ENCODE measurements around the gene DHRS2. TPM values are rescaled to one million over a fixed set of nuclear protein-coding genes. Genes with fewer than 3 reads are reported as not detected.

Gene DHRS2
- total RNA-seq, 1 donor from 2014 or later: 0.41 TPM

DNA sequence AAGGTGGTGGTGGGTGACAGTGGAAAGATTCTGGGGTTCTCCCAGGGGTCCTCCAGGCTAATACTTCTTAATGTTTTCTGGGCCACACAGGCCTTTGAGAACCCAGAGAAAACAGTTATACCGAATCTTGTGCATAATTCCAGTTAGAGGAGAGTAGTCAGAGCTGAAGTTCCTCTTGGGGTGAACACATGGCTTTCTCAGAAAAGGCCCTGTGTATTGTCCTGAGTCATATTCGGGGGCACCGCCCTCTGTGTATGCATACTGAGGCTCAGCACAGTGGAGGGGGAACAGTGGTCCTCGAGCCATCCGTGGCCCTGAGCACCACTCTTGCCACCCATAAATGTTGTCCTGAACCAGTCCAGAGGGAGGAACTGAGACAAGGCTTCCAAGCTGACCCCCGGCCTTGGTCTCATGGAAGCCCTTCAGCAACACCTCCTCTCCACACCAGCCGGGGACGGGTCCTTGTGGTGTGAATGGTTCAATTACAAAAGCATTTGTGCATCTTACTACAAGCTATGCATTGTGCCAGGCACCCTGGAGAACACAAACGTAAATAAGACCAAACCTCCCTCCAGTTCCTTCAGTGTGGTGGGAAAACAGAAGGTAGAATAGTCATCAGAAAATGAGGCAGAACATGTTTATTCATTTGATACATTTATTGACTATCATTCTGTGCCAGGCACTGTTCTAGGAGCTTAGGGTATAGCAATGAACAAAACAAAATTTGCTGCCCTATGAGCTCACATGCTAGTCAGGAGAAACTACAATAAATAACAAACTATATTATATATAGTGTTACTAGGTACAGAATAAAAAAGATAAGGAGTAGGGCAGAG is 9.9 kb downstream of the DHRS2 start:
- FAIRE-seq (no peak), DNase-seq (ENCODE audit: low spot score in 2 of 2) (no peak)

DNA sequence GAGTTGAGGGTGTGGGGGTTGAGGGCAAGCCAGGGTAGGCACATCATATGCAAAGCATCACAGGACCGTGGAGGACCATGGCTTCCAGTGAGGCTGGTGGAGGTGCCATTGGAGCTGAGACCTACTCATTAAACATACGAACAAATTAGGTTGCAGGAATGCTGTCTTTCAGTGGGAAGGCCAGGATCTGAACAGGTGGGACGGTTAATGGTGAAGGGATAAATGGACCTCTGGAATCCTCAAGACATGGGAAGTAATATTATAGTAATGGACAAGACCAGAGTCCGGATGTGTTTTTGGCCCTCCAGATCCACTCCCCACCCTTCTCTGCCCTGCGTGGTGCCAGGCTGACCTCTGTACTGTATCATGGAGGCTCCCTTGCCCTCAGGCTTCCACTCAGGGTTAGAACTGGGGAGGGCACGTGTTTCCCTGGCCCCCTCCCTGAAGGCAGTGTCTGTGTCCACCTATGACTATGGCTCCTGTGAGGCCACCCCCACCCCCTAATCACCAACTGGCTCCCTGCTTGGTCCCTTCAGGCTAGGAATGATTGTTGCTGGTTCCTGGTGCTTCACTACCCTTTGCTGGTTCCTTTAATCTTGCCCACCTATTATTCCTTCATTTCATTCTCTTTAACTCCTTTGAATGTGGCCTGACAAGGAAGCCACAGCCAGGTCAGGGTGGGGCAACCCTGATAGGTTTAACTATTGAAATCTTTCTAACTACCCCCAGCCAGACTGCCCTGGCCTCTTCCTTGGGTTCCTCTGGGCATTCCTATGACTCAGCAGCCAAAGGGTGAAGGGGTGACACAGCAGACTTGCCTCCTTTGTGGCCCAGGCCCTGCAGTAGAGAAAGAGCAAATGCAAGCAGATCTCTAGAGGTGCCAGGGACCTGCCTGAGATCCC is 10.7 kb downstream of the DHRS2 start:
- FAIRE-seq: no peak
- DNase-seq (ENCODE audit: low spot score in 2 of 2): no peak

DNA sequence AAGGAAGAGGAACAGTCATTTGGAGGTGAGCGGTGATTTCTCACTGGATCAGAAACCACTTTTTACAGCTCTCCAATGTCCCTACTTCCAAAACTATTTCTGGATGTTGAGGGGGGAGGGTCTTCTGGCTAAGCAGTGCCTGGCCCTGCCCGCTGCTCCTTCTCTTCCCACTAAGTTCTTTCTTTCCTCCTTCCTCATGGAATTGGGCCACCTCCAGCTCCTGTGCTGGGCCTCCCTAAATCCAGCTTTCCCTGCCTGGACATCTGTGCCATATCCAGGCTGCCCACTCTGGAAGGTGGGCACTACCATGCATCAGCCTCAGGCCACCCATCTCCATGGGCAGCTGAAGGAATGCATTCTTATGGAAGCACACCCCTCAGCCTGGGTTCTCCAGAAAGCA is 11.5 kb downstream of the DHRS2 start:
- no peak for FAIRE-seq
- DNase-seq (ENCODE audit: low spot score in 2 of 2): no peak

DNA sequence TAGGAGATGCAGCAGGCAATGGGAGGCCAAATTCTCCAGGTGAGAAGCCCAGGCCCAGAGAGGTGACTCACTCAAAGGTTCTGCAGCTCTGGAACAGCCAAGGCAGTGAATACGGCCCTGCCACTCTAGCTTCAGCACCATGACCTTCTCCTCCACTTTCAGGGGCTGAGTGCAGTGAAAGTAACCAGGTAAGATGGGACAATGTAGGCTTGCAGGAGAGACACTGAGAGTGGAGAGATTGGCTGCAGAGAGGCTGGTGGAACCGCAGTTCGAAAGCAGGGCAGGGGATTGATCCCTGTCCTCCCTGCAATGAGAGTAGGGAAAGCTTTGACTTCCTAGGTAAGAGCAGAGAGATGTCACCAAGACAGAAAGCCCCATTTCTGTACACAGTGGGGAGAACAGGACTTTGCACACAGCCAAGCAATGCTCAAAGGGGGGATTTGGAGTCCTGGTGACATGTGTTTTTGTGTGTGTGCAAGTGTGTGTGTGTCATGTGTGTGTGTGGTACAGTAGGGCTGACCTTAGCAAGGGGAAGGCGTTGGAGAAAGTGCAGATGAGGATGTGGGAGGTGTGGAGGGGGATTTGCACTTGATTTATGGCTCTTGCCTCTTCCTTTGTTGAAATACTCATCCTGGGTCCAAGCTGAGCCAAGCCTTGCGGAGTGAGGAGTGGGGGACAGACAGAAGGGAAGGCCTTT is 12.7 kb downstream of the DHRS2 start:
- FAIRE-seq (no peak), DNase-seq (ENCODE audit: low spot score in 2 of 2) (no peak)

DNA sequence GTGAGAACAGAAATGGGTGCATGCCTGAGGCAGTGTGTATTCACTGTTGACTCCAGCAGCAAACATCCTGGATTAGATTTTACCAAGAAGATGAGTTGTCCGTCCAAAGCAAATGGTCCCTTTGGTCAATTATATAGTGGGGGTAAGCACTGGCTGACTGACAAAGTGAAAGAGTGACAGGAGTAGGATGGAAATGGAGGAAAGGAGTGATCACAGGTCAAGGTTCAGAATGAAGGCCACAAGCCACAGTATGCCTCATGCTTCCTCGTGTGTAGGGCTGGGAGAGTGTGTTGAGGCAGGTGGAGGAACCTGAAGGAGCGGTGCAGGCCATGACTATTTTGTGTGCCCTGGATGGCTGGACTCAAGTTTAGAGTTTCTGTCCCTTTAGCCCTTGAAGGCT is 14.3 kb downstream of the DHRS2 start:
- DNase-seq (ENCODE audit: low spot score in 2 of 2) (no peak), FAIRE-seq (no peak)

DNA sequence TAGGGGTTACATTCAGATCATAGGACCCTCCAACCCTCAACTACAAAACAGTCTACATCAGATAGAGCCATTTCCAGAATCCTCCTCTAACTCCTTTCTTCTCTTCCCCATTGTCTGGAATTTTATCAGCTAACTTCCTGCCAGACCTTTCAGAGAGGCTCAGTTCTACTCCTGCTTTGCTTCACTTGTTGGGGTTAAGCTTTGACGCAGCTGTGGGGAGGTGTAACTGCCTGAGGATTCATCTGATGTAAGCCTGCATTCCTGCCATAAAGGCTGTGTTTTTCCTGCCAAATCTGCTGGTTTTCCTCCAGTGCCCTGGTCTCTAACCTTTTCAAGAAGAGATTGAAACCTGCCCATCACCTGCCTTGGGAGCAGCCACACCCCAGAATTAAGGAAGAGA is 16.9 kb downstream of the DHRS2 start:
- FAIRE-seq (no peak), DNase-seq (ENCODE audit: low spot score in 2 of 2) (no peak)

DNA sequence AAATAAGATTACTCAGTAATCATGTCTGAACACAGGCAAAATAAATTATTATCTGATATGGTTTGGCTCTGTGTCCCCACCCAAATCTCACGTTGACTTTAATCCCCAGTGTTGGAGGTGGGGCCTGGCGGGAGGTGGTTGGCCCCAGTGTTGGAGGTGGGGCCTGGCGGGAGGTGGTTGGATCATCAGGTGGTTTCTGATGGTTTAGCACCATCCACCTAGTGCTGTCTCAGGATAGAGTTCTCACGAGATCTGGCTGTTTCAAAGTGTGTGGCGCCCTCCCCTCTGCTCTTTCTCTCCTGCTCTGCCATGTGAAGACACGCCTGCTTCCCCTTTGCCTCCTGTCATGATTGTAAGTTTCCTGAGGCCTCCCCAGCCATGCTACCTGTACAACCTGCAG is 18.1 kb downstream of the DHRS2 start:
- FAIRE-seq: no peak
- DNase-seq (ENCODE audit: low spot score in 2 of 2): no peak

DNA sequence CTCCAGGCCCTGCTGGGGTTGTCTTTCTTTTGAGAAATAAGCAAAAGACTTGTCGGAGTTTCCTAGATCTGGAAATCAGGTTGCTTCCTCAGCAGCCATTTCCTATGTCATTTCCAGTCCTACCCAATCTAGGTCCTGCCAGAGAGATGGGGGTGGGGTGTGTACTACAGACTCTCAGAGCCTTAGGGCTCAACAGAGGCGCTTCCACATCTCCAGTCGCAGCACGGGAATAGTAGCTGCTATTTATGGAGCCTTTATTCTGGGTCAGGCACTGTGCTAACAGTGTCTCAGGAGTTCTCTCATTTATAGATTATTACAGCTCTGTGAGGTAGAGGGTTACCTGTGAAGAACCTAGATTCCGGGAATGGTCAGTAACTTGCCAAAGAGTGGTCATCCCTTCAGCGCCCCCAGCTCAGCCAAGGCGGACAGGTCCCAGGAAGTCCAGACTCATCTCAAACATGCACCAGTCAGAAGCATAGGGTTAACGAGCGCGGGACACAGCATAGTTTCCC is 21.9 kb downstream of the DHRS2 start:
- FAIRE-seq: no peak
- DNase-seq (ENCODE audit: low spot score in 2 of 2): no peak

DNA sequence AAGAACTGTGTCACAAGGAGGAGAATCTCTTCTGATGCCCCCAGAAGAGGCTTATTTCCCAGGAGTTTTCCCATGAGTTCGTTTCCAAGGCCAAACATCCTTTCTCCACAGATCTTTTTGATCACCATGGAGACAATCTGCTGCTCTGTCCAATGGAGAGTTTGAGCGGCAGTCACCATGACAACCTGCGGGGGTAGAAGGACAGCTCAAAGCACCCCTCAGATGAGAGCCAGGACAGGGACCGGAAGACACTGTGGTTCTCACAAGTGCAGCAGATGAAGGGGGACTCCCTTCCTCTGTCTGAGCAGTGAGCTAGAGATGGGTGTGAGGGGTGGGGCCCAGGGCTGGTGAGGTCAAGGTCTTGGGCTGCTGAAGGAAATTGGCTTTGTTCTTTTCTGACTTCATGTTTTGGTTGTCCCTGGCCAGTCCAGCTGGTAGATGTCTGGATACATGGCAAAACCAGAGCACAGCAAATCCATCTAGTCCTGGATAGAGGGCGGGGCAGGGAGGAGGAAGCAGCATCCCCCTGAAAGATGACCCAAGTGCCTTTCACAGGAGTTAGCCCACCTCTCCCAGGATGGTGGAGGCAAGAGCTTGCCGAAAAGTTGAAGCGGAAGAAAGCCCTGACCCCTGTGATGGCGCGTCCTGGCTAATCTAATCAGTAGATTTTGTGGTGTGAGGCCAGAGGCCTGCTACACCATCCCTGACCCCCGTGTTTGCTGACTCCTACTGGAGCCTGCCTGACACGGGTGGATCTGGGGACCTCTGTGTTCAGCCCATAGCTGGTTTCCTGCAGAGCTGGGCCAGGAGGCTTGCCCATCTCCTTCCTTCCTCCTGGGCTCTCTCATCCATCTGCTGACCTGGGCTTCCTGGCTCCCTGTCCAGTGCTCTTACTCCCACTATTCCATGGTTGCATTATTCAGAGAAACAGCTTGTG is 24.4 kb downstream of the DHRS2 start:
- no peak for FAIRE-seq
- DNase-seq (ENCODE audit: low spot score in 2 of 2): no peak

DNA sequence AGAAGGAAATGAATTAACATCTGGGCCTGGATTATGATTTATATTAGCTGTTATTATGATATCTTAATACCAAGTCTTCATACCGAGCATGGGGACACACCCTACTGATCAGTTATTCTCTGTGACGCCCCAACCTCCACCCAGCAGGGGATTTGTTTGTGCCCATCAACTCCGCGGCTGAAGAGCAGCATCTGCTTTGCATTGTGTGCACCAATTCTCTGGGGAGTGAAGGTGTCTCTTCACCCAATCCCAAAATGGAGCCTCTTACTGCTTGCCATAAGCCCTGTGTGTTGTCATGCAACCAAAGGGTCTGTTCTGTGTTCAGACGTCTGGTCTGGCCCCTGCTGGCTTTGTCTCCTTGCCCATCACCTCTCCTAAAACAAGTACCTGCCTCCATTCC is 25.4 kb downstream of the DHRS2 start:
- no peak for FAIRE-seq

DNA sequence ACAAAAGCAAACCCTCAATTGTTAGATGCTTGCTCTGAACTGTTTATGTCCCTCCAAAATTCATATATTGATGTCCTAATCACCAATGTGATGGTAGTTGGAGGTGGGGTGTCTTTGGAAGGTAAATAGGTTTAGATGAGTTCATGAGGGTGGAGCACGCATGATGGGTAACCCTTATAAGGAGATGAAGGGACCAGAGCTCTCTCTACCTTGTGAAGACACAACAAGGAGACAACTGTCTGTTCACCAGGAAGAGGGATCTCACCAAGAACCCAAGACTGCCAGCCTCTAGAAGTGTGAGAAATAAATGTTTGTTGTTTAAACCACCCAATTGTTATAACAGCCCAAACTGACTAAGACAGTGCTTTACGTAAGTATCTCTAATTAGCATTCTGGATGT is 27.0 kb downstream of the DHRS2 start:
- no peak for DNase-seq (ENCODE audit: low spot score in 2 of 2)
- FAIRE-seq: no peak

More for the DNA sequence above, 25.4 kb downstream of the DHRS2 start:
- no peak for DNase-seq (ENCODE audit: low spot score in 2 of 2)

DNA sequence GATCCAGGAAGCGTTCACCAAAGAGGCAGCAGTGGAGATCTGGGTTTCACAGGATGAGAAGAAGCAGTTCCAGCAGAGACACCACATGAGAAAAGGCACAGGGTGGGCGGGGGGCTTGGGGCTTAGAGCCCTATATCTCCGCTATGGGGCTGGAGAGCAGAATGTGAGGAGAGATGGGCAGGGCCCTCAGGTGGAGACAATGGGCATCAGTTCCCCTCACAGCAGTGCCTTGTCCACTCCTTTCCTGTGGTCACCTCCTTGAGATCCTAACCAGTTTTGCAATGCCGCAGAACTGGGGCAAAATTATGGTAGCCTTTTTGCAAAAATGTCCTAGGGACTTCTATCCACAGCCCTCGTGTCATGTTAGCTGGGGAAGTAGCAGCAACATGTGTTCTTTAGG is 27.5 kb downstream of the DHRS2 start:
- FAIRE-seq: no peak
- DNase-seq (ENCODE audit: low spot score in 2 of 2): no peak

DNA sequence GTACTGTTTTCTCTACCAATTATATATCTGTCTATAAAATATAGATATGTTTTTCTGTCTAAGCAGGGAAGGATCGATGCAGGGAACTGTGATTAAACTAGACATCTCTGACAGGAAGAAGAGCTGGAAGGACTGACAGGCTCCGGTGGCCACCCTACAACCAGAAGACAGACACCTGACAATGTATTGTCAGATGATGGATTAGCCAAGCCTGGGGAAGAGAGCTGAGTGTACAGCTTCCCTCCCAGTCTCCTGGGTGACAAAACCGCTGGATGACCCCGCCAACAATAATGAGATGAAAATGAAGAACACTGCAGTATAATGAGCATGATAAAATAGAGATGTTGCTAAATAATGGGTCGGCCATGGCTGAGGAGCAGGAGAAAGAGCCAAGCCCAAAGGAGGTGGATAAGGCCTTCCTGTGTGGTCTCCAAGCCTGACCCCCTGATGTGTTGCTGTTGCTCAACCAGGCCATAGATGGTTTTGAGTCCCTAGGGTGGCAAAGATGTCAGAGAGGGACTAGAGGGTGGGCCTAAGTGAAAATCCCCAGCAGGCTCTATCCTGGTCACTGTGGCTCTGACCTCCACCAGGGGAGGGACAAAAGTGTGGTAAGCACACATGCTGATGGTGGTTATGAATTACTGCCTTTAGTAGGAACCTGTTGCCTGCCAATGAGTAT is 28.2 kb downstream of the DHRS2 start:
- DNase-seq (ENCODE audit: low spot score in 2 of 2): no peak
- no peak for FAIRE-seq

DNA sequence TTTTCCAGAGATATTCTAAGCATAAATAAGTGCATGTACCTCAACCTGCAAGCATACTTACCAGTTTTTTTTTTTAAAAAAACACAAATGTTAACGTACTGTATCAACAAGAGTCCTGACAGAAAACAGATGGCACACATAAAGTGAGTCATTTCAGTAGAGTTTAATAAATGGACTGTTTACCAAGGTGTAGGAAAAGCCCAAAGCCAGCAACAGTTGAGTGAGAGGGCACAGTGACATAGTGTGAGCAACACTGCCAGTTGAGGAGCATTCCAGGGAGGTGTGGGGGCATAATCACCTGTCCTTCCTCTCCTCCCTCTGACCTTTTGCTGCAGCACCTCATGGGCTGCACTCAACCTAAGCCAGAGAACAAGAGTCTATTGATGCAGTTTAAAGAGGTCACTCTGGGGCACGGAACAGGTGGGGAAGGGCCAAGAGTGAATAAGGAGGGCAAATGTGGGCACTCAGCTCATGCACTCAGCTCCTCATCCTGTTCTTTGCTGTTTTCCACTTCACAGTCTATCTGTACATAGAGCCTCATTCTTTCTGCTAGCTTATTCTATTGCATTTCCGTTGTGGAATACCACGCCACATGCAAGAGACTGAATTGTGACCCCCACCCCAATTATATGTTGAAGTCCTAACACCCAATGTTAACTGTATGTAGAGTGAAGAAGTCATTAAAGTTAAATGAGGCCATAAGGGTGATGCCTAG is 29.3 kb downstream of the DHRS2 start:
- DNase-seq (ENCODE audit: low spot score in 2 of 2): no peak
- FAIRE-seq: no peak

DNA sequence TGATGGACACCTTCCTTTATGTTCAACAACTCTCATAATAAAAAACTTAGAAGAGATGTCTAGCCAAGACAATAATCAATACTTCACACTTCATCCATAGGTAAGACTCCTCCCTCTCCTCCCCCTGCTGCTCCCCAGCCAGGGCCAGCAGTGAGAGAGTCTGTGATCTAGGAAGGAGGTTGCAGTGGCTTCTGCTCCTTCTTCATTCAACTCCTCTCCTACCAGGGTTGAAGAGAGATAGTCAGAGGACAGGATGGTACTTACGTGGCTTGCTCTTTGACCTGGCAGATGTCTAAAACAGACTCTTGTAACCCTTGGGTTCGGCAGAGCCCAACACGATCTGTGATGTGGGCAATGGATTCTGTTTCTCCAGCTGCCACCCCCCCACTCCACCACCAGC is 31.0 kb downstream of the DHRS2 start:
- DNase-seq (ENCODE audit: low spot score in 2 of 2): no peak
- no peak for FAIRE-seq

DNA sequence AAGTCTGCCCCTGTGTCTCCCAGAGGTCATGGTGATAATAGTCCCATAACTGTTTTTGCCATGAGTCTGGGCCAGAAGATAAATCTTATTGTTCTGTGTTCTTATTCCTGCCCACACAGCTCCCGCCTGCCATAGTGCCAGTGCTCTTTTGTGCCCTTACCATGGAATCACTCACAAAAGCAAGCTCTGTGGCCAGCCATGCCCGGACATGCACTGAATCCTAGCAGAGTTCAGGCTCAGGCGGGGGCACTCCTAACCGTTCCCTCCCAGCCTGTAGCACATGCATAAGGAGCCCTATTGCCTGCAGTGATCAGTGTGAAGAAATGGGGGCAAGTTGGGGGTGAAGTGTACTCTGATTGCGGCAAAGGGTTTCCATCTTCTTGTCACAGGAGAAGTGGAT is 33.3 kb downstream of the DHRS2 start:
- DNase-seq (ENCODE audit: low spot score in 2 of 2) (no peak), FAIRE-seq (no peak)

DNA sequence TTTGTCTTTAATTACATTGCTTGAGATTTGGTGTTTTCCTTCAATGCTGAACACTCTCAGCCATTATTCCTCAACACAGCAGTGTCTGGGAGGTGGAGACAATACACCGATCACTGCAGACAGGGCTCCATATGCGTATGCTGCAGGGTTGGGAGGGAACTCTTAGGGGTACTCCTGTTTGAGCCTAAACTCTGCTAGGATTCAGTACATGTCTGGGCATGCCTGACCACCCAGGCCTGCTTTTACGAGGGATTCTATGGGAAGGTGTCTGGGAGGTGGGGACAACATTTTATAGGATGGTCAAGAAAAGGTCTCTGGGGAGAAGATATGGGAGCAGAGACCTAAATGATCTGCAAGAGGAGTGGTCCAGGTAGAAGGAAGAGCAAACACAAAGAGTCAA is 34.3 kb downstream of the DHRS2 start:
- DNase-seq (ENCODE audit: low spot score in 2 of 2) (no peak), FAIRE-seq (no peak)

DNA sequence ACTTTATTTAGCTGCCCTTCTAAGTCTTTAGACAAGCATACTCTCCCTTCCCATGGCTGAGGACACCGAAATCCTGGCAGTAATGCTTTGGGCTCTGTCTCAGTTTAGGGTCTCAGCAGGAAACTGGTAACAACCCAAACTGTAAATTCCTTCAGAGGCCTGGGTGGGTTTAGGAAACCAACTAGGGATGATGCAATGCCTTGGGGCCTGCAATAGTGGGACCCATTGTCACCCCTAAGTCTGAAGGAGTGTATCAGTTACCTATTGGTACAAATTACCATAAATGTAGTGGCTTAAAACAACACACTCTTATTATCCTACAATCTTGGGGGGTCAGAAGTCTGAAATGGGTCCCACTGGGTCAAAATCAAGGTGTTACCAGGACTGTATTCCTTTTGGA is 36.0 kb downstream of the DHRS2 start:
- FAIRE-seq (no peak), DNase-seq (ENCODE audit: low spot score in 2 of 2) (no peak)

DNA sequence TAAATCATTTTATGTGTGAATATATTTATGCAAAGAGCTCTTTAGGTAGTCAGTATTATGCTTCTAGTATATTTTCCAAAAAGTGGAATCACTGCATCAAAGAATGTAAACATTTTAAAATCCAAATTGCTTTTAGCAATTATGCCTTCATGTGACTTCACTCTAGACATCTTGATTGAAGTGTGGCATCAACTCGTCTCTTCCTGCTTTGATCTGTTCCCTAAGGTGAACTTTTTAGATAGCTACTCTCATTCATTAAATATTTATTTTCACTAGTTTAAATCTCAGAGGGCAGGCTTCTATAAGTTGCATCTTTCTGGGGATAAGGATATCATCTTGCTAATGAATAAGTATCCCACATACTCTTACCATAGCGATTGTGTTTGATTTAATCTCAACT is 39.2 kb downstream of the DHRS2 start:
- DNase-seq (ENCODE audit: low spot score in 2 of 2): no peak
- FAIRE-seq: no peak
